ENCODE measurements around the gene SAG. TPM values are rescaled to one million over a fixed set of nuclear protein-coding genes. Genes with fewer than 3 reads are reported as not detected.

Gene SAG
- total RNA-seq, 1 donor from 2014 or later: not detected

DNA sequence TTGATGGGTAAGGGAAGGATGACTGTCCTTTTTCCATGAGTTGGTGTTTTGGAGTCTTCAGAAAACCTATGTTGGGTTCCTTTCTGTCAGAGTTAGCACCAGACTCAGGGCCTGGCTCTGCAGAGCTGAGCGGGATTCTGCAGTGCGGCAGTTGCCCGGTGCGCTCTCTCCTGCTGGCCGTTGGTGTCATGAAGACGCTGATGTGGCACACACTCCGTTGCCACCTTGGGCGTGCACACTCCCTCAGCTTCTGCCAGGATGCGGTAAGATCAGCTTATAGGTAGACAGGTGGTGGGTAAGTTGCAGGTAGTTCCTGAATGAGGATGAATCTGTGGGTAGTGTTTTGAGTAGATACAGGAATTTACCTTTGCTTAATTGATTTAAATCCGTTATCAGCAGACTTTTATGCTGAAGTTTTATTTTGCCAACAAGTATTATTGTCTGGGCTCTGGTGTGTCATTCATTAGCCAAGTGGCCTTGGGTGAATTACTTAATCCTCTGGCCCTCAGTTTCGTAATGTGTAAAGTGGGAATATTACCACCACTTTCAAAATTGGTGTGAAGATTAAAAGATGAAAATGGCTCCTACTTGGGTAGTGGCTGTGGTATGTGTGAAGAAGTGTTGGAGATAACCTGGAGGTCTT is 73.5 kb downstream of the SAG start:
- intact Hi-C loops (cut with micrococcal nuclease): loop anchor here (10.0 kb wide), 1 partner anchor 64 kb away; no protein-coding TSS in a partner anchor
- Mint-ChIP-seq H3K27me3 (ENCODE audit: low read depth) (no peaks in the 10 kb centered on the region), H3K4me3 (ENCODE audit: low read depth) (no peak overlapping the region), H3K4me1 (ENCODE audit: low read depth) (peaks cover 44% of the 10 kb centered on the region), H3K9me3 (no peaks in the 10 kb centered on the region), H3K27ac (no peak overlapping the region), H3K36me3 (ENCODE audit: low read depth) (peaks cover 23% of the 10 kb centered on the region)
- no peak for DNase-seq (ENCODE audit: low spot score)

DNA sequence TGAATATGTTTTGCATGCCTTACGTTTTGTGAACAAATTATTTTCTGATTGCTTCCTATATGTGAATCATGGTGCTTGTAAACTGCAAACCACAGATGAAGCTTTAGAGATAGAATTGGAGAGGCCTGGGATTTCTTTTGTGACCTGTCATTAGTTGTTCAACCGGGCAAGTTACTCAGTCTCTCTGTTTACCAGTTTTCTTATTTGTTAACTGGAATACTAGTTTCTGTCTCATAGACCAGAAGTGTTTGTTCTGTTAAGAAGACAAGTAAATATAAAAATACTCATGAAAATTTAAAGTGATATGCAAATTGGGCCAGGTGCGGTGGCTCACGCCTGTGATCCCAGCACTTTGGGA is 74.0 kb downstream of the SAG start:
- H3K9me3 Mint-ChIP-seq: no peaks in the 10 kb centered on the region
- intact Hi-C loops (cut with micrococcal nuclease): loop anchor here (10.0 kb wide), 1 partner anchor 63 kb away; no protein-coding TSS in a partner anchor
- H3K27me3 Mint-ChIP-seq (ENCODE audit: low read depth): no peaks in the 10 kb centered on the region
- no peak overlapping the region for H3K27ac Mint-ChIP-seq
- no peak overlapping the region for H3K4me3 Mint-ChIP-seq (ENCODE audit: low read depth)
- peaks cover 49% of the 10 kb centered on the region for H3K4me1 Mint-ChIP-seq (ENCODE audit: low read depth)
- H3K36me3 Mint-ChIP-seq (ENCODE audit: low read depth): peaks cover 21% of the 10 kb centered on the region
- DNase-seq (ENCODE audit: low spot score): no peak

DNA sequence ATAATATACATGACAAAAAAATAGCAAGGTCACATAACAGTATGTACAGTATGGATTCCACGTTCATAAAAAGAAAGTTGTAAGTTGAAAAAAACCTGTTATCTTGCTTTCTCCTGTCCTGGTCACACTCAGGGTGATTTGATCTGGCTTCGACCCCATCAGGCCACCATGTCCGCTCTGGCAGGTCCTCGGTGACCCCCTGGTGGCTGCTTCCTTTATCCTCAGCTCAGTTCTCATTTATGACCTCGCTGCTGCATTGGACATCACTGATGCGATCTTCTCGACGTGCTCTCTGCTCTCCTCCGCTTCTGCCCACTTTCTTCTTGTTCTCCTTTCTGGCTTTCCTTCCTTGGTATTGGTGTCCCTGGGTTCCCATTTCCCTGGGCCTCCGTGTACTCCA is 76.4 kb downstream of the SAG start:
- Mint-ChIP-seq H3K4me3 (ENCODE audit: low read depth) (no peak overlapping the region), H3K36me3 (ENCODE audit: low read depth) (peaks cover 21% of the 10 kb centered on the region), H3K9me3 (no peaks in the 10 kb centered on the region), H3K27me3 (ENCODE audit: low read depth) (no peaks in the 10 kb centered on the region), H3K4me1 (ENCODE audit: low read depth) (peaks cover 62% of the 10 kb centered on the region), H3K27ac (peak overlapping the region; percentile 95)
- intact Hi-C loops (cut with micrococcal nuclease): loop anchor here (10.0 kb wide), 1 partner anchor 61 kb away; no protein-coding TSS in a partner anchor
- no peak for DNase-seq (ENCODE audit: low spot score)

DNA sequence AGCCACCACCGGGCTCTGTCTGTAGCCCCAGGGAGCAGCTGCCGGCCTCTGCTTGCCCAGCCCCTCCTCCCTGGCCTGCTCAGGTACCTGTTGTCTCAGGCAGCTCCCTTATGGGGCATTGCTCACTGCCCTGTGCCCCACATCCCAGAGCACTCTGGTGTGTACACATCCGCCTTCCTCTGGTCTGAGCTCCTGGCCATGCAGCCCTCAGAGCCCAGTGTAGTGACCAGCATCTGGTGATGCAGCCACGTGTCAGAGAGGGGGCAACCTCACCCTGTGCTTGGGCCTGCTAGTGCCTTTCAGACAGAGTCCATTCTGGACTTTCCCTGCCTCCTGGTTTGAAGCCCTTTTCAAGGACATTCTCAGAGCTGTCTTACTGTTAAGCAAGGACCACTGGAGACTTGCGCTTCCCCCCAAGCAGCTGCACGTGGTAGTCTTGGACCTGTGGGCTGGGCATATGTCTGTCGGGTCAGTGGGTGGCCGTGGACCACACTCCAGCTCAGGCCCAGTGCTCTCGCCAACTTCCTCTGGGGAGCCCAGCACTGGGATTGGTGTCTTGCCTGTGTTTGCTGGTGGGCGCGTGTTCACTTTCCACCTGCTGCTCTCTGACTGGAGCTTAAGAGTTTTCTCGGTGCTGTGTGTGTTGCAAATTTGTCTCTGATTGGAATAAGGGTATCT is 77.3 kb downstream of the SAG start:
- Mint-ChIP-seq H3K27me3 (ENCODE audit: low read depth) (no peaks in the 10 kb centered on the region), H3K4me3 (ENCODE audit: low read depth) (peak overlapping the region; percentile 71), H3K36me3 (ENCODE audit: low read depth) (peaks cover 28% of the 10 kb centered on the region), H3K27ac (peak overlapping the region; percentile 95), H3K4me1 (ENCODE audit: low read depth) (peaks cover 61% of the 10 kb centered on the region), H3K9me3 (no peaks in the 10 kb centered on the region)
- intact Hi-C loops (cut with micrococcal nuclease): loop anchor here (10.0 kb wide), 1 partner anchor 60 kb away; no protein-coding TSS in a partner anchor
- no peak for DNase-seq (ENCODE audit: low spot score)

DNA sequence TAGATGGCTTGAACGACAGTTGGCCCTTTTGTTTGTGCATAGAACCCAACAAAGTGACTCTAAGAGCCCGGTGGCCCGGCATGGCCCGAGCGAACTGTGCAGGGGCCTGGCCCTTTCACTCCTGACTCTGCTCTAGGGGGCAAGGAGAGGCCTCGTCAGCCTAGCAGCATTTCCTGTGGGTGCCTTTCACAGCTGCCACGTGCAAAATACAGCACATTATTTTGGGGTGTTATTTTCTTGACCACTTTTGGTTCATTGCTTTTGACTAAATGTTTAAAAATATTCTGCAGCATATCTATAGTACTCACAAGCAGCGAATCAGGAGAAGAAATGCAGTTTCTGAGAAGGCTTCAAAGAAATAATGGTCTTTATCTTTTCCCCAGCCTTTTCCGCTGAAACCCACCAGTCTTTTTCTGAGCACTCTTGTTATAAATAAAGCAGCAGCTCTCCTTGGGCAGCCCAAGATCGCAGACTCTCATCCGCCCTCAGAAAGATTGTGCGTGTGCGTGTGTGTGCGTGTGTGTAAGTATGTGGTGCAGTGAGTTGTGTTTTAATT is 78.0 kb downstream of the SAG start:
- peak overlapping the region; percentile 95 for H3K27ac Mint-ChIP-seq
- peaks cover 58% of the 10 kb centered on the region for H3K4me1 Mint-ChIP-seq (ENCODE audit: low read depth)
- intact Hi-C loops (cut with micrococcal nuclease): loop anchor here (2.0 to 10.0 kb wide), 2 partner anchors 55 to 59 kb away; no protein-coding TSS in a partner anchor
- peak overlapping the region; percentile 71 for H3K4me3 Mint-ChIP-seq (ENCODE audit: low read depth)
- H3K36me3 Mint-ChIP-seq (ENCODE audit: low read depth): peaks cover 33% of the 10 kb centered on the region
- no peaks in the 10 kb centered on the region for H3K27me3 Mint-ChIP-seq (ENCODE audit: low read depth)
- no peak for DNase-seq (ENCODE audit: low spot score)
- H3K9me3 Mint-ChIP-seq: no peaks in the 10 kb centered on the region

DNA sequence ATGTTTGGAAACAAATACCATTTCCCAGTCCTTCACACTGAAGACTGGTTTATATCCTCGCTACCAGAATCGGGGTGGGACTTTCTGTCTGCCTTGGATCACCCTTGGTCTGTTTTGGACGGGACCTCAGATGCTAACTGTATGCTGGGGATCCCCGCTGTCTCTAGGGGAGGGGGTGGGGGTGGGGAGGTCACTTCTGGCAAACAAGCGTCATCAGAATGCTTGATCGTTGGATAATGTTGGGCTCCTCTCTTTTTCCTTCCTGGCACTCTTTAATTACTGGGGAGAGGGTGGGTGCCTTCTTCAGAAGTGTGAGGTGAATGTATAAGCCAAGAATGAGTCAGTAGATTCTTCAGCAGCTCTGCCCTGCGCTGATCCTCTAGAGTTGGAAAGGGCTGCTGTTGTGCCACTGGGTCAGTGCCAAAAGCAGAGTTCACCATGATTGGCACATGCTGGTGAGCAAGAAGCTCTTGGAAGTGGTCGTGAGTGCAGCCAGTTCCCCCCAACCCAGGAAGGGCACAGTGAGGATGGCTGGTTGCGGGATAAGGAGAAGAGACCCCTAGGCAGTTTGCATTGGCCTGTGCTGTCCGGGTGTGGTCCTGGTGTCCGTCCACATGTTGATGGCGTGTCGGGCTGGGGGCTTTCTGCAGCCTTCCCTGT is 78.9 kb downstream of the SAG start:
- no peak for DNase-seq (ENCODE audit: low spot score)
- H3K36me3 Mint-ChIP-seq (ENCODE audit: low read depth): peaks cover 33% of the 10 kb centered on the region
- peaks cover 48% of the 10 kb centered on the region for H3K4me1 Mint-ChIP-seq (ENCODE audit: low read depth)
- peak overlapping the region; percentile 95 for H3K27ac Mint-ChIP-seq
- H3K27me3 Mint-ChIP-seq (ENCODE audit: low read depth): no peaks in the 10 kb centered on the region
- H3K9me3 Mint-ChIP-seq: no peaks in the 10 kb centered on the region
- intact Hi-C loops (cut with micrococcal nuclease): loop anchor here (2.0 to 10.0 kb wide), 2 partner anchors 56 to 58 kb away; no protein-coding TSS in a partner anchor
- H3K4me3 Mint-ChIP-seq (ENCODE audit: low read depth): peak overlapping the region; percentile 71

DNA sequence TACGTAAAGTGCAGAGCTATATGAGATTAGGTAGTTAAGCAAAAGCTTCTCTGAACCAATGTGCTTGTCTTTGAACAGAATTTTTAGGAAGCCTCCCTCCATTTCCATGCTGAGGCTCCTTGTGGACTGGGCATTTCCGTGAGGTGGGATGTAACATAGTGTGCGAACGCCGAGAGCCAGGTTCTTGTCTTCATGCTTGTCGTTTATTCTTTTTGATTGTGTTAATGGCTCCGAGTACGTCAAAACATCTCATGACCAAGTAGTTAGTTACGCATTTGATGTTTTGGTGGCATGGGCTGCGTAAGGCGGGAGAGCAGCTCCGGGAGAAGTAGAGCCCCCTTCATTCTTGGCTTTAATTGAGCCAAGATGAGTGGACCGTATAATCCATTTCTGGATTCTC is 79.6 kb downstream of the SAG start:
- no peaks in the 10 kb centered on the region for H3K9me3 Mint-ChIP-seq
- H3K4me1 Mint-ChIP-seq (ENCODE audit: low read depth): peaks cover 47% of the 10 kb centered on the region
- intact Hi-C loops (cut with micrococcal nuclease): loop anchor here (2.0 to 10.0 kb wide), 2 partner anchors 56 to 58 kb away; no protein-coding TSS in a partner anchor
- peak overlapping the region; percentile 63 for H3K27ac Mint-ChIP-seq
- peaks cover 37% of the 10 kb centered on the region for H3K36me3 Mint-ChIP-seq (ENCODE audit: low read depth)
- H3K4me3 Mint-ChIP-seq (ENCODE audit: low read depth): peak overlapping the region; percentile 13
- DNase-seq (ENCODE audit: low spot score): no peak
- H3K27me3 Mint-ChIP-seq (ENCODE audit: low read depth): no peaks in the 10 kb centered on the region

DNA sequence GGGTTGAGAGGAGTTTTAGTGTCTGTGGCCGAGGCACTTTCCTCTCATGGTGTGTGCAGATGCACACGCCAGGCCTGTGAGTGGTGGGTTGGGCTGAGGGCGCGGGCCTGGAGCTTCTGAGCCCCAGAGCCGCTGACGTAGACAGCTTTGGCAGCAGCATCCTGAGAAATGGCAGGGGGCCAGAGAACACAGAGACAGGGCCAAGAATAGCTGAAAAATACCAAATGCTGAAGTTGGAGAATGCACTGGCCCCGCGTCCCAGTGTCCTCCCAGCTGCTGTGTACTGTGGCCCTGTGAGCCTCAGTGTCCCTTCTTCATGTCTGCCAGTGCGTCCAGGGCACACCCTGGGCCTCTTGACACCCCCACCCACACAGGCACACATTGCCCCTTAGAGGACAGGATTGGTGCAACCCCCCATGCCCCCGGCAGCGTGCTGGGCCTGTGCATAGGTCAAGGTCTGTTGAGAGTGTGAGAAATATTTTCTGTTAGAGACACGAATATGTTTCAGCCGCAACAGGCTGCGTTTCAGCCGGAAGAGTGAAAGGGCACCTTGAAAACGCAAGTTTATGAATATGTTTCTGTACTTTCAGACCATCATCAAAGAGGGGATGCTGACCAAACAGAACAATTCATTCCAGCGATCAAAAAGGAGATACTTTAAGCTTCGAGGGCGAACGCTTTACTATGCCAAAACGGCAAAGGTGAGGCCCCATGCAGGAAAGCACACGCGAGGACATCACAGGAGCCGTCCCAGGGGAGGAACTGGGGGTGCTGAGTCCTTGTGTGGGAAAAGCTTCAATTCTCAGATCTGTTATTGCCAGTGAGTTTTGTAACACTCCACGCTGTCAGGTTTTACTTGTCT is 80.3 kb downstream of the SAG start:
- H3K4me3 Mint-ChIP-seq (ENCODE audit: low read depth): no peak overlapping the region
- H3K4me1 Mint-ChIP-seq (ENCODE audit: low read depth): peaks cover 40% of the 10 kb centered on the region
- intact Hi-C loops (cut with micrococcal nuclease): loop anchor here (2.0 to 10.0 kb wide), 2 partner anchors 57 kb away; no protein-coding TSS in a partner anchor
- H3K9me3 Mint-ChIP-seq: no peaks in the 10 kb centered on the region
- DNase-seq (ENCODE audit: low spot score): no peak
- H3K27me3 Mint-ChIP-seq (ENCODE audit: low read depth): no peaks in the 10 kb centered on the region
- no peak overlapping the region for H3K27ac Mint-ChIP-seq
- H3K36me3 Mint-ChIP-seq (ENCODE audit: low read depth): peaks cover 31% of the 10 kb centered on the region

DNA sequence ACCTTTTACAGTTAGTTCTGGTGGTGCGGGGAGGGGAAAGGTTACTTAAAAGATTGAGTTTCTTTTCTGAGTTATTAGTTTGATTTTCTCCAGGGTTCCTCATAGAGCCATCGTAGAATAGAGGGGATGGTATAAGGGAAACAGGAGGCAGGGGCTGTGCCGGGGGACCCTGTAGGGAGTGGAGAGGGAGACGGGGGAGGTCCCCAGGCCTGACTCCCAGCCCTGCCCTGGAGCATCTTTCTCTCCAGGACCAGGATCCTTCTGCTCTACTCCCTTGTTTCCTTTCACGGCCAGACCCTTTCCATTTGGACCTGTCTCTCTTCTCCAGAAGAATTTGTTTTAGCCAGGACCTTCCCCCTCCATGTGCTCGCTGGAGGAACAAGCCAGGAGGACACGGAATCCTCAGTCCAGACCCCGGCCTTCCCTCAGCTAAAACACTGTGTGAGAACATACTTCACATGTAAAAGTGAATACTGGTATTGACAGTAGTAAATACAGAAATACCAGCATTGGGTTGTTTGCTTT is 82.0 kb downstream of the SAG start:
- DNase-seq (ENCODE audit: low spot score): no peak
- Mint-ChIP-seq H3K27me3 (ENCODE audit: low read depth) (no peaks in the 10 kb centered on the region), H3K9me3 (no peaks in the 10 kb centered on the region), H3K4me3 (ENCODE audit: low read depth) (no peak overlapping the region), H3K4me1 (ENCODE audit: low read depth) (peaks cover 33% of the 10 kb centered on the region), H3K27ac (no peak overlapping the region), H3K36me3 (ENCODE audit: low read depth) (peaks cover 31% of the 10 kb centered on the region)
- intact Hi-C loops (cut with micrococcal nuclease): loop anchor here (10.0 kb wide), 1 partner anchor 55 kb away; no protein-coding TSS in a partner anchor

DNA sequence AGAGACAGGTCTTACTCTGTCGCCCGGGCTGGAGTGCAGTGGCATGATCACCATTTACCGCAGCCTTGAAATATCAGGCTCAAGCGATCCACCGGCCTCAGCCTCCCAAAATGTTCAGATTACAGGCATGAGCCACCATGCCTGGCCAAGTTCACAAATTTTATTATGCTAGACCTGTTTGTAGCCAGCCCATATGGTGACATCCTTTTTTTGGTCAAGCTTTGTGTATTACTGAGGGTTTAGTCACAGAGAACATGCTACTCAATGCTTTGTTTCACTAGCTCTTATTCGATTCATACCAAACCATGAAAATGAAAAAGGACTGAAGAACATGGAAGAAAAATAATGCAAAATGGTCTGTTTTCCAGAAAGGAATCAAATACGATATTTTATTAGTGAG is 88.1 kb downstream of the SAG start:
- Mint-ChIP-seq H3K27me3 (ENCODE audit: low read depth) (no peaks in the 10 kb centered on the region), H3K27ac (no peak overlapping the region), H3K4me1 (ENCODE audit: low read depth) (peaks cover 24% of the 10 kb centered on the region), H3K4me3 (ENCODE audit: low read depth) (no peak overlapping the region), H3K36me3 (ENCODE audit: low read depth) (peaks cover 45% of the 10 kb centered on the region), H3K9me3 (no peaks in the 10 kb centered on the region)
- intact Hi-C loops (cut with micrococcal nuclease): no loop called here
- no peak for DNase-seq (ENCODE audit: low spot score)
